NCI-H2196 (cell line): ENCODE measurements around the gene SHANK3.
A peak's percentile ranks its signal among the peaks of the same experiment; 100 is the strongest.

Experiments
- DNase-seq: peaks from one replicate; lab custom pipeline; 2025; ENCODE audit not compliant: unreplicated experiment; lab: John Stamatoyannopoulos, UW

Gene SHANK3

GRCh38 chr22:50698546-50698945 lies 25.9 kb downstream of the SHANK3 start:
- no peak for DNase-seq

GRCh38 chr22:50699001-50699755 lies 26.6 kb downstream of the SHANK3 start:
- no peak for DNase-seq

- no peak for DNase-seq
These were observed 27.2 kb downstream of the SHANK3 start for GRCh38 chr22:50699756-50700386.

GRCh38 chr22:50700387-50701075 lies 27.9 kb downstream of the SHANK3 start:
- no peak for DNase-seq

GRCh38 chr22:50701076-50701419 lies 28.4 kb downstream of the SHANK3 start:
- no peak for DNase-seq

GRCh38 chr22:50701428-50702154 lies 29.0 kb downstream of the SHANK3 start:
- DNase-seq, result no peak

- DNase-seq, result no peak
These were observed 29.6 kb downstream of the SHANK3 start for GRCh38 chr22:50702261-50702671.

- no peak for DNase-seq
These were observed 30.4 kb downstream of the SHANK3 start for GRCh38 chr22:50702821-50703725.

- no peak for DNase-seq
These were observed 31.3 kb downstream of the SHANK3 start for GRCh38 chr22:50703726-50704509.

GRCh38 chr22:50704510-50705218 lies 32.0 kb downstream of the SHANK3 start:
- DNase-seq, result no peak

GRCh38 chr22:50705219-50705691 lies 32.6 kb downstream of the SHANK3 start:
- peak; percentile 84 for DNase-seq

GRCh38 chr22:50705851-50706351 lies 33.3 kb downstream of the SHANK3 start:
- DNase-seq, result no peak

- no peak for DNase-seq
These were observed 34.0 kb downstream of the SHANK3 start for GRCh38 chr22:50706481-50707125.

GRCh38 chr22:50708474-50708873 lies 35.9 kb downstream of the SHANK3 start:
- no peak for DNase-seq

GRCh38 chr22:50708996-50709395 lies 36.4 kb downstream of the SHANK3 start:
- DNase-seq, result no peak

GRCh38 chr22:50710221-50710620 lies 37.6 kb downstream of the SHANK3 start:
- DNase-seq, result no peak

GRCh38 chr22:50710886-50711285 lies 38.3 kb downstream of the SHANK3 start:
- DNase-seq, result no peak
